Memory B cell (primary cell): Measurements from ENCODE around the gene ENAH.
"Not testable (repeated sequence)": the region's sequence is repeated elsewhere in the genome, so short reads cannot be mapped to it uniquely, and the experiment has no call there.

ENCODE experiments used
- ATAC-seq: fragments of 150-1000 bp; cut with Tn5 transposase; 2 replicates; pipeline ENCODE4 v1.10.0; 2021; ENCODE audit warnings: low read depth, mild to moderate bottlenecking, moderate library complexity
- DNase-seq, 2 donors: peaks; one replicate each; pipeline ENCODE4 v3.0.0; 2022; ENCODE audit warnings: low spot score in 2 of 2
- H3K27ac Mint-ChIP-seq: one replicate; pipeline ENCODE4 v1.8.0; 2022; ENCODE audit warnings: mild to moderate bottlenecking, moderate library complexity, mixed read lengths
- H3K27me3 Mint-ChIP-seq: one replicate; pipeline ENCODE4 v1.8.0; 2022; ENCODE audit warnings: mixed read lengths
- H3K36me3 Mint-ChIP-seq: one replicate; pipeline ENCODE4 v1.8.0; 2022; ENCODE audit warnings: mild to moderate bottlenecking, mixed read lengths
- H3K4me1 Mint-ChIP-seq: one replicate; pipeline ENCODE4 v1.8.0; 2022; ENCODE audit warnings: mixed read lengths
- H3K4me3 Mint-ChIP-seq: one replicate; pipeline ENCODE4 v1.8.0; 2022; ENCODE audit warnings: mild to moderate bottlenecking, moderate library complexity, mixed read lengths
- H3K9me3 Mint-ChIP-seq: one replicate; pipeline ENCODE4 v1.8.0; 2022; ENCODE audit warnings: mixed read lengths

ENAH gene

DNA sequence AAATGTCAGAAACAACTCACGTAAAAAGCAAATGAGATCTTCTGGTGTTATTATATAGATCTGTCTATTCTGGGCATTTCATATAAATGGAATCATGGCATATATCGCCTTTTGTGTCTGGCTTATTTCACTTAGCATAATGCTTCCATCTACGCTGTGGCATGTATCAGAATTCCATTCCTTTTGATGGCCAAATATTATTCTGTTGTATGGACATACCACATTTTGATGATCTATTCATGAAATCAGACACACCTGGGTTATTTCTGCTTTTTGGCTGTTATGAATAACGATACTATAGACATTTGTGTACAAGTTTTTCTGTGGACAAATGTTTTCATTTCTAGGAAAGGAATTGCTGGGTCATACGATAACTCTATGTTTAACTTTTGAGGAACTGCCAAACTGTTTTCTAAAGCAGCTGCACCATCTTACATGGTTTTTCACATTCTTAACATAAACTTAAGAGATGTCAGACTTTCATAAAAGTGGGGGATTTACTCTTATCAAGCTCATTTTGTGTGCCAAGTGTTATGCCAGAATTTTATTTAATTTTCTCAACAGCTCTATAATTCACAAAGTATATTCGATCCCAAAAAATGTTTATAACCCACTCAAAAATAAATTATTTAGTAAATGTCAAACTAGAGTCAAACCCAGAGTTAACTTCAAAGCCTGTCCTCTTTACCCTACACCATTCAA lies 7.6 kb downstream of the ENAH start:
- ATAC-seq (no peak), DNase-seq (no peak)
- peaks cover 6% of the 10 kb centered on the region for H3K27me3 Mint-ChIP-seq
- H3K4me3 Mint-ChIP-seq, result no peak overlapping the region
- peaks cover 3% of the 10 kb centered on the region for H3K36me3 Mint-ChIP-seq
- no peaks in the 10 kb centered on the region for H3K4me1 Mint-ChIP-seq
- peaks cover 2% of the 10 kb centered on the region for H3K9me3 Mint-ChIP-seq
- H3K27ac Mint-ChIP-seq, result no peak overlapping the region

DNA sequence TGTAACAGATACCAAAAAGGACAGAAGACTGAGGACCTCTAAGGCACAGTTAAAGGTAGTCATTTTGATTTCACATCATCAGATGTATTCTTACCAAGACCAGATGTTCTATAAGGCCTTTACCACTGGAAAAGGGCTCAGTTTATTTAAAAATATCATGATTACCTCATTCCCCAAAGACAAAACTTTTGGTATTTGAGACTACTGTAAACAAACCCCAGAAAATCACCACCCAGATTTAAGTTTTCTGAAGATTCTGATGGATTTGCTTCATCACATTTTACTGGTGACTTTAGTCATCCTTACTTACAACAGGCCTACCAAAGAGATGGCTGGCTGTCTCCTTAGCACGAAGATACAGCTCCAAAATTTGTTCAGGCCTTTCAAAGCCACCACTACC lies 8.3 kb downstream of the ENAH start:
- Mint-ChIP-seq H3K4me1 (no peaks in the 10 kb centered on the region), H3K27ac (no peak overlapping the region), H3K36me3 (peaks cover 3% of the 10 kb centered on the region), H3K9me3 (peaks cover 2% of the 10 kb centered on the region), H3K4me3 (no peak overlapping the region), H3K27me3 (peaks cover 7% of the 10 kb centered on the region)
- ATAC-seq (no peak), DNase-seq (no peak)

DNA sequence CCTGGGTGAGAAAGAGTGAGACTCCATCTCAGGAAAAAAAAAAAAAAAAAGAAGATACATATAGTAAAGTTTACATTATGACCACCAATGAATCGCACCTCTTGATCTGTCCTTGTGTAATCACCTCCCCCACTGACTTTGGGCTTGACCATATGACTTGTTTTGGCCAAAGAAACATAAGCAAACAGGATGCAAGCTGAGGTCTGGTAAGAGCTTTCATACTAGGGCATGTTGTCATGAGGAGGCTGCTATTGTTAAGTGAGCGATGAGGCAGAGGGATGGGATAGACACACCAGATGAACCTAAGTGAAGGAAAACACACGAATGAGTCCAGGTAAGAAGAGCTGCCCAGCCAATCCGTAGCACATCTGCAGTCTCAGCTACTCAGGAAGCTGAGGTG lies 10.7 kb downstream of the ENAH start:
- H3K36me3 Mint-ChIP-seq, result peaks cover 5% of the 10 kb centered on the region
- H3K9me3 Mint-ChIP-seq, result peaks cover 2% of the 10 kb centered on the region
- ATAC-seq, result no peak
- no peaks in the 10 kb centered on the region for H3K4me1 Mint-ChIP-seq
- H3K27me3 Mint-ChIP-seq, result peaks cover 7% of the 10 kb centered on the region
- no peak overlapping the region for H3K27ac Mint-ChIP-seq
- H3K4me3 Mint-ChIP-seq, result no peak overlapping the region
- DNase-seq, result no peak

DNA sequence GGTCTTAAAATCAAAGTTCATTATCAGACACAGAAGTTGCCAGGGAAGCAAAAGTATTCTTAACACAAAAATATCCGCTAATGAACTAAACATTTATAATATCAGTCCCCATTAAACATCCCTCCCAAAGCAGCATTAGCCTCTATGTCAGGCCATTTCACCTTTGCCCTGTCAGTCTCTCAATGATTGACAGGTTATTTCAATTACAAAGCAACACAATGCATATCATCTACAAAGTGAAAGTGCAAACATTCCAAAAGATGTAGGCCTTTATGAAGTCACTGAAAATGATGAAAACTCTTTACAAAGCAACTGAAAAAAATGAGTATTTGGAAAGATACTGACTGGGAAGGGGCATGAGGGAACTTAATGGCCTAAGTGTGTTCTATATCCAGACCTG lies 14.1 kb downstream of the ENAH start:
- peaks cover 9% of the 10 kb centered on the region for H3K27me3 Mint-ChIP-seq
- H3K9me3 Mint-ChIP-seq, result peaks cover 2% of the 10 kb centered on the region
- H3K36me3 Mint-ChIP-seq, result peaks cover 7% of the 10 kb centered on the region
- no peak overlapping the region for H3K4me3 Mint-ChIP-seq
- ATAC-seq (no peak), DNase-seq (no peak)
- H3K27ac Mint-ChIP-seq, result no peak overlapping the region
- no peaks in the 10 kb centered on the region for H3K4me1 Mint-ChIP-seq

- Mint-ChIP-seq H3K9me3 (no peaks in the 10 kb centered on the region), H3K4me3 (no peak overlapping the region), H3K27me3 (peaks cover 7% of the 10 kb centered on the region), H3K27ac (no peak overlapping the region), H3K4me1 (no peaks in the 10 kb centered on the region), H3K36me3 (peaks cover 5% of the 10 kb centered on the region)
- ATAC-seq (no peak), DNase-seq (no peak)
These were observed 15.2 kb downstream of the ENAH start for GRCh38 chr1:225637651-225638199.

DNA sequence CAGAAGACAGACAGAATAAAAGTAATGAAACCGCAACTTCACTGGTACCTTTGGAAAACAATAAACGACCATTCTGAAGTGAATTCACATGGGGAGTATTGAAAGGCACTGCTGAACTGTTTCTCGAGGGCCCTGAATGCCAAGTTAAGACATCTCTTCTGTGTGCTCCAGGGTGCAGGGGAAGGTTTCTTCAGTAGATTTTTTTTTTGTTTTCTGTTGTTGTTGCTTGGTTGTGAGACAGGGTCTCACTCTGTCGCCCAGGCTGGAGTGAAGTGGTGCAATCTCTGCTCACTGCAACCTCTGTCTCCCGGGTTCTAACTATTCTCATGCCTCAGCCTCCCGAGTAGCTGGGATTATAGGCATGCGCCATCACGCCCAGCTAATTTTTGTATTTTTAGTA lies 15.9 kb downstream of the ENAH start:
- H3K27ac Mint-ChIP-seq, H3K36me3 Mint-ChIP-seq, H3K27me3 Mint-ChIP-seq, DNase-seq, H3K9me3 Mint-ChIP-seq, H3K4me3 Mint-ChIP-seq, ATAC-seq, H3K4me1 Mint-ChIP-seq: not testable (repeated sequence)

GRCh38 chr1:225635649-225636048 lies 17.3 kb downstream of the ENAH start:
- no peaks in the 10 kb centered on the region for H3K9me3 Mint-ChIP-seq
- DNase-seq (no peak), ATAC-seq (no peak)
- no peak overlapping the region for H3K4me3 Mint-ChIP-seq
- peaks cover 5% of the 10 kb centered on the region for H3K27me3 Mint-ChIP-seq
- peaks cover 5% of the 10 kb centered on the region for H3K36me3 Mint-ChIP-seq
- H3K27ac Mint-ChIP-seq, result no peak overlapping the region
- H3K4me1 Mint-ChIP-seq, result no peaks in the 10 kb centered on the region

DNA sequence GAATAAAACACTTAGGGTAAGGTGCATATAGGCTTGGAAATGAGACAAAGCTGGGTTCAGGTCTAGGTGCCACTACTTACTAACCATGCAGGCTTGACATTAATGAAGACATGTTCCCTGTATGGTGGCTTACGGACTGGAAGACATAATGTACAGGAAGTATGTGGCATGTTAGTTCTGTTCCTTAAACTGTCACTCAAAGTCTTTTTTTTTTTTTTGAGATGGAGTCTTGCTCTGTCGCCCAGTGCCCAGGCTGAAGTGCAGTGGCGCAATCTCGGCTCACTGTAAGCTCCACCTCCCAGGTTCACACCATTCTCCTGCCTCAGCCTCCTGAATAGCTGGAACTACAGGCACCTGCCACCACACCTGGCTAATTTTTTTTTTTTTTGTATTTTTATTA lies 20.1 kb downstream of the ENAH start:
- DNase-seq, H3K27ac Mint-ChIP-seq, ATAC-seq, H3K36me3 Mint-ChIP-seq, H3K27me3 Mint-ChIP-seq, H3K4me1 Mint-ChIP-seq, H3K4me3 Mint-ChIP-seq, H3K9me3 Mint-ChIP-seq: not testable (repeated sequence)

DNA sequence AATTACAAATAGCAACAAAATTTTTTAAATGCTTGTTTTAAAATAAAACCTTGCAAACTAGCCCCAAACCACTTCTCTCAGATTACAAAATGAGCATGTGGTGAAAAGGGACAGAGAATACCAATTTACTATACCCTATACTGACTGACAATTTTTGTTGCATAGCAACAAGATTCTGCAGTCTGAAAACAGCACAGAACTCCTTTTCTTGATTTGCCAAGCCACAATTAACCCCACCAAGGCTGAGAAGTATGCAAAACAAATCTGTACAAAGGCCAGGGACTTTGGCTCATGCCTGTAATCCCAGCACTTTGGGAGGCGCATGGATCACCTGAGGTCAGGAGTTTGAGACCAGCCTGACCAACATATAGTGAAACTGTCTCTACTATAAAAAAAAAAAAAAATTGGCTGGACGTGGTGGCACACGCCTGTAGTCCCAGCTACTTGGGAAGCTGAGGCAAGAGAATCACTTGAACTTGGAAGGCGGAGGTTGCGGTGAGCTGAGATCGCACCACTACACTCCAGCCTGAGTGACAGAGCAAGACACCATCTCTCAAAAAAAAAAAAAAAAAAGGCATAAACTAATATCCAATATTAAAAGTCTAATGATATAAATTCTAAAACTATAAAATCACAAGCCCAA lies 21.8 kb downstream of the ENAH start:
- DNase-seq, result no peak
- no peaks in the 10 kb centered on the region for H3K36me3 Mint-ChIP-seq
- H3K4me1 Mint-ChIP-seq, result no peaks in the 10 kb centered on the region
- peaks cover 7% of the 10 kb centered on the region for H3K27me3 Mint-ChIP-seq
- no peak for ATAC-seq
- no peak overlapping the region for H3K27ac Mint-ChIP-seq
- no peak overlapping the region for H3K4me3 Mint-ChIP-seq
- H3K9me3 Mint-ChIP-seq, result no peaks in the 10 kb centered on the region

DNA sequence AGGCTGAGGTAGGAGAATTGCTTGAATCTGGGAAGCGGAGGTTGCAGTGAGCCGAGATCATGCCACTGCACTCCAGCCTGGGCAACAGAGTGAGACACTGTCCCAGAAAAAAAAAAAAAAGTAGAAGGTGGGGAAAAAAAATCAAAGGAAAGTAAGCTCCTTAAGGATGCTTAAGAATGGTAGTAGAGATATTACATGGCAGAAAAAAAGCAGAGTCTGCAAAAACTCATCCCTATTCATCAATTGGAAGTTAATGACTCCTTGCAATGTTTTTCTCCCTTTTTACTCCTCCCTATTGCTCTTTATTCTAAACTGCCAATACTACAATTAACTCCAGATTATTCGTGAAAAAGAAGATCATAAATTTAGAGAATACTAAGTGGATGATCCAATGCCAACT lies 23.4 kb downstream of the ENAH start:
- Mint-ChIP-seq H3K27me3 (peaks cover 10% of the 10 kb centered on the region), H3K9me3 (no peaks in the 10 kb centered on the region), H3K36me3 (no peaks in the 10 kb centered on the region), H3K27ac (no peak overlapping the region), H3K4me1 (no peaks in the 10 kb centered on the region), H3K4me3 (no peak overlapping the region)
- DNase-seq, result no peak
- ATAC-seq, result no peak

GRCh38 chr1:225628794-225629193 lies 24.1 kb downstream of the ENAH start:
- not testable (repeated sequence) for H3K4me1 Mint-ChIP-seq, H3K4me3 Mint-ChIP-seq, ATAC-seq, H3K36me3 Mint-ChIP-seq, H3K27ac Mint-ChIP-seq, DNase-seq, H3K9me3 Mint-ChIP-seq
- H3K27me3 Mint-ChIP-seq, result peaks cover 10% of the 10 kb centered on the region

DNA sequence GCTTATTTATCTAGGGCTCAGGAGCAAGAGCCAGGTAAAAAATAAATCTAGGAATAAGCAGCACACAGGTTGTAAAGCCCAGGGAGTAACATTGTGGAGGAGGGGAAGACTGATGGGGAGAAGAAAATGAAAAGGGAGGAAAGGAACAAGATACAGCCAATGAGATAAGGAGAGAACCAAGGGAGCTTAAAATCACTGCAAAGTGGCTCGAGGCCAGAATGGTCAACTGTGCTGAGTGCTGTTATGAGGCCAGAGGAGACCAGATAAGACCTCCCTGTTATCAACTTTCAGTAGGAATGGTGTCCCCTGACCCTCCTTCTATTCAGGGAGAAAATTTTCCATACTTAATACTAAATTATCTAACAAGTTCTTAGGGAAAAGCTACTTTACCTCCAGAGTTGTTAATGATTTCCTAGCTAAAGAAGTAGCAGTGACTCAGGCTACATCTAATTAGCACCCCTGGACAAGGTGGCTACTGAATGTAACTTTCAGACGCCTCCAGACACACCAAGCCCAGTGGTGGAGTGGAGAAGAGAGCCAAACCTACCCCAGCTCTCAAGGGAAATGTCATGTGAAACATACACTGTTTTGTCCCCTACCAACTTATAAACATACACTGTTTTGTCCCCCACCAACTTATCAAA lies 25.5 kb downstream of the ENAH start:
- H3K27ac Mint-ChIP-seq, result no peak overlapping the region
- H3K36me3 Mint-ChIP-seq, result no peaks in the 10 kb centered on the region
- no peaks in the 10 kb centered on the region for H3K9me3 Mint-ChIP-seq
- H3K27me3 Mint-ChIP-seq, result peaks cover 11% of the 10 kb centered on the region
- no peak overlapping the region for H3K4me3 Mint-ChIP-seq
- no peak for DNase-seq
- H3K4me1 Mint-ChIP-seq, result no peaks in the 10 kb centered on the region
- ATAC-seq, result no peak

DNA sequence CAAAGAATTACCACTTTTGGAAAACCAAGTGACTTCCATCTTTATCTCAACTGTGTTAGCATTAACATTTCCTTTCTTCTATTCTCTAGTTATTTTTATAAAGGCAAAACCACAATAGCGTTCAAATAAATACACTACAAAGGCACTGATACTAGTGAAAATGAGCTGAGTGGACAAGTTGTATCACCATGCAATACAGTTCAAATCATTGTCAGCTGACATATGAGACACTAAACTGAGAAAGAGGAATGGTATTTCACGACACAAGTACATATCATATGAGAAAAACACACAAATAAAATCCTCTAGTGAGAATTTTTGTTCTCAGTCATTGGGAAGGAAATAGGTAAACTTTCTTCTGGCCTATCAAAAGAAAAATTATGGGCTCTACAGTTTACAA lies 26.2 kb downstream of the ENAH start:
- ATAC-seq (no peak), DNase-seq (no peak)
- H3K27ac Mint-ChIP-seq, result no peak overlapping the region
- no peaks in the 10 kb centered on the region for H3K4me1 Mint-ChIP-seq
- H3K4me3 Mint-ChIP-seq, result no peak overlapping the region
- H3K27me3 Mint-ChIP-seq, result peaks cover 11% of the 10 kb centered on the region
- H3K9me3 Mint-ChIP-seq, result no peaks in the 10 kb centered on the region
- H3K36me3 Mint-ChIP-seq, result peaks cover 2% of the 10 kb centered on the region

DNA sequence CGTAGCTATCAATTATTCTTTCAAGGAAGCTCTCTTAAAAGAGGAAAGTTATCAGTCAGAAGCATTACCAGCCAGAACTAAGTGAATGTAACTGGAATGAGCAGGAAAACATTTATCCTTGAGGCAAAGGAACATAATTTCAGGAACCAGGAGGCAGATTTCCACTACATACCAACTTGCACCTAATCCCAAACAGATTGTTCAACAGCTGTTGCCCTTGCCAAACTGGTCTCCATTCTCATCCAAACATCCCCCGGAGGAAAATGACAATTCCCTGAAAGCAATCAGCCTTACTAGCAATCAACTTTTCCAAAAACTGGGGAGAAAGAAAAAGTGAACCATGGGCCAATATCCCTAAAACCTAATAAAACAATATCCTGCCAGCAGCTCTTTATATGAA lies 35.0 kb downstream of the ENAH start:
- no peak overlapping the region for H3K27ac Mint-ChIP-seq
- no peak for ATAC-seq
- H3K4me3 Mint-ChIP-seq, result no peak overlapping the region
- DNase-seq, result no peak
- H3K4me1 Mint-ChIP-seq, result no peaks in the 10 kb centered on the region
- H3K9me3 Mint-ChIP-seq, result no peaks in the 10 kb centered on the region
- H3K27me3 Mint-ChIP-seq, result no peaks in the 10 kb centered on the region
- H3K36me3 Mint-ChIP-seq, result peaks cover 6% of the 10 kb centered on the region
